Gastrocnemius medialis (tissue), 4 donors: ENCODE data around the gene PRCD. TPM values are rescaled to one million over a fixed set of nuclear protein-coding genes. Genes with fewer than 3 reads are reported as not detected.

Experiments
- ATAC-seq, 2 donors: fragments of 150-250 bp; one replicate each; pipeline ENCODE4 v1.9.1; 2016
- DNase-seq, 2 donors: peaks; one replicate each; pipeline ENCODE4 v3.0.0-alpha.2; 2019
- H3K27ac ChIP-seq, 4 donors: fragments of 200-600 bp; sonication (generic); 1 replicate in 1 of 4; 2 replicates in 3 of 4; pipeline ENCODE4 v1.5.1; 2016 to 2018; ENCODE audit warnings: mild to moderate bottlenecking in 2 of 4, moderate library complexity in 1 of 4
- H3K27me3 ChIP-seq, 3 donors: fragments of 200-600 bp; sonication (generic) in 2 of 3; 1 replicate in 1 of 3; 2 replicates in 2 of 3; pipeline versions ENCODE4 v1.5.1 to v1.6.0; 2016 to 2019; ENCODE audit warnings: mild to moderate bottlenecking in 1 of 3, moderate library complexity in 1 of 3
- H3K36me3 ChIP-seq, 2 donors: fragments of 200-600 bp; sonication (generic) in 1 of 2; one replicate each; pipeline ENCODE4 v1.5.1; 2017 to 2018
- H3K4me1 ChIP-seq, 2 donors: fragments of 200-600 bp; sonication (generic) in 1 of 2; one replicate each; pipeline ENCODE4 v1.5.1; 2016 to 2017; ENCODE audit warnings: mild to moderate bottlenecking in 2 of 2
- H3K4me3 ChIP-seq, 4 donors: fragments of 200-600 bp; sonication (generic) in 3 of 4; 1 replicate in 1 of 4; 2 replicates in 3 of 4; pipeline ENCODE4 v1.5.1; 2016 to 2019; ENCODE audit warnings: mild to moderate bottlenecking in 2 of 4
- H3K9me3 ChIP-seq, 3 donors: fragments of 200-600 bp; sonication (generic) in 2 of 3; 1 replicate in 1 of 3; 2 replicates in 2 of 3; pipeline ENCODE4 v1.5.1; 2016 to 2019
- CTCF ChIP-seq, 5 experiments: fragments of 450-650 bp in 3 of 5; fragments of 200-600 bp in 2 of 5; sonication (generic) in 2 of 5; IDR thresholded peaks in 4 of 5; conservative IDR thresholded peaks in 1 of 5; 1 replicate in 4 of 5; 2 replicates in 1 of 5; pipeline ENCODE4 v1.5.1; 2016 to 2019; ENCODE audit warnings: antibody characterized with exemption in 5 of 5, mild to moderate bottlenecking in 3 of 5, moderate library complexity in 3 of 5
- POLR2A ChIP-seq, 2 donors: fragments of 450-650 bp; IDR thresholded peaks; one replicate each; pipeline ENCODE4 v1.6.1; 2017; ENCODE audit warnings: antibody characterized with exemption in 2 of 2, mild to moderate bottlenecking in 2 of 2, moderate library complexity in 2 of 2
- in situ Hi-C, 4 donors: fragments of 200-750 bp; cut with MboI; loops; one replicate each; pipeline versions ENCODE4 v1.15.0 to v1.8.0; 2017; ENCODE audit warnings: low sequenced_read_pairs in 4 of 4
- intact Hi-C: fragments of 100-400 bp; cut with DNase I; formaldehyde crosslinking; loops from one replicate; pipeline ENCODE4 v1.15.1; 2023; ENCODE audit warnings: low total_unique reads
- total RNA-seq, 4 donors: library from RNA; depleted of rRNA; stranded (reverse); fragments of >200 nt; gene quantifications; one replicate each; pipeline versions ENCODE4 v1.1.0 to v1.2.3, GENCODE V29; 2016

The PRCD gene
- total RNA-seq, 4 donors from 2014 or later = 0.33 to 3.7 (median 1.1) TPM; not detected in 1

GRCh38 chr17:76560036-76560876 is 20.4 kb downstream of the PRCD start:
- peaks cover 41 to 50% of the 10 kb centered on the region in 2 donors for H3K4me1 ChIP-seq
- intact Hi-C loops = no loop called here
- no peak for TF ChIP-seq CTCF (IDR thresholded peaks at IDR 0.05 in 4 of 5, conservative IDR thresholded peaks at IDR 0.05 in 1 of 5)
- no peak for TF ChIP-seq POLR2A (IDR thresholded peaks at IDR 0.05)

GRCh38 chr17:76560877-76561221 is 21.0 kb downstream of the PRCD start:
- TF ChIP-seq POLR2A (IDR thresholded peaks at IDR 0.05) (no peak), CTCF (IDR thresholded peaks at IDR 0.05 in 4 of 5, conservative IDR thresholded peaks at IDR 0.05 in 1 of 5) (no peak)
- Histone ChIP-seq H3K4me3 (peak overlapping the region in 1 of 4 donors; percentile 15), H3K27ac (peak overlapping the region; percentile 89 to 97 (median 94)), H3K4me1 (peaks cover 41 to 46% of the 10 kb centered on the region in 2 donors), H3K36me3 (peaks cover 0 to 23% of the 10 kb centered on the region in 2 donors), H3K27me3 (no peaks in the 10 kb centered on the region), H3K9me3 (no peaks in the 10 kb centered on the region)
- intact Hi-C loops (no loop called here), in situ Hi-C loops (loop anchor here in 1 of 4 donors (25.0 kb wide), 1 partner anchor 151 kb away; the partner anchor contains the start of gene MXRA7)
- ATAC-seq = no peak
- no peak for DNase-seq

More at GRCh38 chr17:76560036-76560876, 20.4 kb downstream of the PRCD start:
- ATAC-seq (no peak), DNase-seq (no peak)
- Histone ChIP-seq H3K36me3 (peaks cover 0 to 17% of the 10 kb centered on the region in 2 donors), H3K27ac (peak overlapping the region; percentile 89 to 97 (median 94)), H3K4me3 (peak overlapping the region in 1 of 4 donors; percentile 83), H3K9me3 (no peaks in the 10 kb centered on the region), H3K27me3 (no peaks in the 10 kb centered on the region)
- in situ Hi-C loops = loop anchor here in 1 of 4 donors (25.0 kb wide), 1 partner anchor 152 kb away; the partner anchor contains the start of gene MXRA7

GRCh38 chr17:76561332-76561731 is 21.5 kb downstream of the PRCD start:
- no peak for TF ChIP-seq POLR2A (IDR thresholded peaks at IDR 0.05)
- no peak for TF ChIP-seq CTCF (IDR thresholded peaks at IDR 0.05 in 4 of 5, conservative IDR thresholded peaks at IDR 0.05 in 1 of 5)
- no peaks in the 10 kb centered on the region for H3K27me3 ChIP-seq
- in situ Hi-C loops (loop anchor here in 1 of 4 donors (25.0 kb wide), 1 partner anchor 151 kb away; the partner anchor contains the start of gene MXRA7), intact Hi-C loops (no loop called here)
- H3K36me3 ChIP-seq = peaks cover 0 to 28% of the 10 kb centered on the region in 2 donors
- H3K9me3 ChIP-seq = no peaks in the 10 kb centered on the region
- DNase-seq (no peak), ATAC-seq (no peak)
- peak overlapping the region in 1 of 4 donors; percentile 15 for H3K4me3 ChIP-seq
- H3K27ac ChIP-seq = peak overlapping the region; percentile 89 to 97 (median 94)
- H3K4me1 ChIP-seq = peaks cover 41 to 45% of the 10 kb centered on the region in 2 donors

GRCh38 chr17:76561799-76562268 is 22.0 kb downstream of the PRCD start:
- intact Hi-C loops = no loop called here
- H3K4me3 ChIP-seq = peak overlapping the region in 1 of 4 donors; percentile 34
- no peaks in the 10 kb centered on the region for H3K9me3 ChIP-seq
- peak overlapping the region; percentile 89 to 97 (median 94) for H3K27ac ChIP-seq
- H3K4me1 ChIP-seq = peaks cover 42 to 45% of the 10 kb centered on the region in 2 donors
- no peak for ATAC-seq
- no peak for DNase-seq
- in situ Hi-C loops = loop anchor here in 1 of 4 donors (25.0 kb wide), 1 partner anchor 150 kb away; the partner anchor contains the start of gene MXRA7
- H3K36me3 ChIP-seq = peaks cover 0 to 30% of the 10 kb centered on the region in 2 donors
- no peaks in the 10 kb centered on the region for H3K27me3 ChIP-seq
- TF ChIP-seq CTCF (IDR thresholded peaks at IDR 0.05 in 4 of 5, conservative IDR thresholded peaks at IDR 0.05 in 1 of 5) (no peak), POLR2A (IDR thresholded peaks at IDR 0.05) (no peak)
